MCF 10A (cell line): ENCODE measurements around the gene GRIK1. TPM values are rescaled to one million over a fixed set of nuclear protein-coding genes. Genes with fewer than 3 reads are reported as not detected.

Experiments
- BruUV-seq: library from RNA; stranded (reverse); fragments of 400-500 nt; replicated peaks from 2 replicates; lab custom pipeline; 2021; lab: Mats Ljungman, UMichigan
- CTCF ChIA-PET: fragments of 300-600 bp; sonication (Branson Sonifier 250); formaldehyde crosslinking; extraction: SDS; loops from one replicate; lab custom pipeline; 2021; ENCODE audit warnings: antibody characterized with exemption, inconsistent platforms; lab: Yijun Ruan, JAX
- POLR2A ChIA-PET: fragments of 300-600, 350-650 bp; sonication (Branson Sonifier 250); formaldehyde crosslinking; extraction: SDS; loops from one replicate; lab custom pipeline; 2020; ENCODE audit warnings: antibody characterized with exemption, inconsistent platforms; lab: Yijun Ruan, JAX
- DNase-seq: peaks from one replicate; pipeline ENCODE4 v3.0.0-alpha.2; 2018; ENCODE audit not compliant: unreplicated experiment
- H3K27ac Mint-ChIP-seq: one replicate; pipeline ENCODE4 v1.8.0; 2022; ENCODE audit warnings: mild to moderate bottlenecking, low read depth, mixed read lengths; ENCODE audit not compliant: unreplicated experiment
- H3K27me3 Mint-ChIP-seq: one replicate; pipeline ENCODE4 v1.8.0; 2022; ENCODE audit warnings: mixed read lengths; ENCODE audit not compliant: insufficient read depth, unreplicated experiment
- H3K36me3 Mint-ChIP-seq: one replicate; pipeline ENCODE4 v1.8.0; 2022; ENCODE audit warnings: mild to moderate bottlenecking, moderate library complexity, mixed read lengths; ENCODE audit not compliant: insufficient read depth, unreplicated experiment
- H3K4me1 Mint-ChIP-seq: one replicate; pipeline ENCODE4 v1.8.0; 2022; ENCODE audit warnings: mixed read lengths; ENCODE audit not compliant: insufficient read depth, unreplicated experiment
- H3K4me3 Mint-ChIP-seq: one replicate; pipeline ENCODE4 v1.8.0; 2022; ENCODE audit warnings: mild to moderate bottlenecking, moderate library complexity, mixed read lengths; ENCODE audit not compliant: unreplicated experiment
- H3K9me3 Mint-ChIP-seq: one replicate; pipeline ENCODE4 v1.8.0; 2022; ENCODE audit warnings: mixed read lengths; ENCODE audit not compliant: unreplicated experiment
- CTCF ChIP-seq: fragments of 200-600 bp; IDR thresholded peaks from one replicate; pipeline ENCODE4 v1.8.0; 2022; ENCODE audit warnings: antibody characterized with exemption, mild to moderate bottlenecking; ENCODE audit not compliant: unreplicated experiment
- intact Hi-C: fragments of 100-400 bp; cut with micrococcal nuclease; formaldehyde crosslinking; loops from 2 replicates; pipeline ENCODE4 v1.14.1; 2022
- total RNA-seq: library from RNA; stranded (reverse); gene quantifications from 2 replicates; pipeline ENCODE4 v1.2.3, GENCODE V29; 2022

GRIK1 gene
- total RNA-seq, 1 experiment from 2014 or later = not detected

GRCh38 chr21:29825936-29826335 lies 113.9 kb downstream of the GRIK1 start:
- ChIA-PET CTCF (no interaction called here), POLR2A (interaction anchor here (0.5 kb wide), 1 partner anchor 337 kb away, joined by 3 read pairs; no protein-coding TSS in a partner anchor)
- TF ChIP-seq CTCF = no peak
- Mint-ChIP-seq H3K9me3 (peaks cover 7% of the 10 kb centered on the region), H3K4me3 (no peak overlapping the region), H3K4me1 (peaks cover 26% of the 10 kb centered on the region), H3K27ac (no peak overlapping the region), H3K36me3 (no peaks in the 10 kb centered on the region), H3K27me3 (no peaks in the 10 kb centered on the region)
- no TSS peak for BruUV-seq
- intact Hi-C loops = no loop called here
- no peak for DNase-seq

- Mint-ChIP-seq H3K9me3 (peaks cover 7% of the 10 kb centered on the region), H3K27ac (no peak overlapping the region), H3K36me3 (no peaks in the 10 kb centered on the region), H3K4me1 (peaks cover 26% of the 10 kb centered on the region), H3K4me3 (no peak overlapping the region), H3K27me3 (no peaks in the 10 kb centered on the region)
- DNase-seq = no peak
- POLR2A ChIA-PET = interaction anchor here (0.7 kb wide), 1 partner anchor 85 kb away, joined by 5 read pairs; no protein-coding TSS in a partner anchor
- TF ChIP-seq CTCF = no peak
- intact Hi-C loops = no loop called here
- CTCF ChIA-PET = interaction anchor here (0.6 kb wide), 1 partner anchor 48 kb away, joined by 3 read pairs; no protein-coding TSS in a partner anchor
- no TSS peak for BruUV-seq
Observed at GRCh38 chr21:29825345-29825744, 114.5 kb downstream of the GRIK1 start.

GRCh38 chr21:29822064-29822463 lies 117.7 kb downstream of the GRIK1 start:
- BruUV-seq = no TSS peak
- H3K27ac Mint-ChIP-seq = no peak overlapping the region
- no peak for DNase-seq
- no peaks in the 10 kb centered on the region for H3K36me3 Mint-ChIP-seq
- intact Hi-C loops = no loop called here
- no peak overlapping the region for H3K4me3 Mint-ChIP-seq
- peaks cover 12% of the 10 kb centered on the region for H3K4me1 Mint-ChIP-seq
- TF ChIP-seq CTCF = no peak
- CTCF ChIA-PET = no interaction called here
- H3K9me3 Mint-ChIP-seq = no peaks in the 10 kb centered on the region
- POLR2A ChIA-PET = no interaction called here
- no peaks in the 10 kb centered on the region for H3K27me3 Mint-ChIP-seq

GRCh38 chr21:29821230-29821629 lies 118.6 kb downstream of the GRIK1 start:
- Mint-ChIP-seq H3K27ac (no peak overlapping the region), H3K36me3 (no peaks in the 10 kb centered on the region), H3K4me1 (peaks cover 11% of the 10 kb centered on the region), H3K27me3 (no peaks in the 10 kb centered on the region), H3K9me3 (no peaks in the 10 kb centered on the region), H3K4me3 (no peak overlapping the region)
- ChIA-PET CTCF (no interaction called here), POLR2A (no interaction called here)
- no peak for TF ChIP-seq CTCF
- no peak for DNase-seq
- intact Hi-C loops = no loop called here
- no TSS peak for BruUV-seq
